Progenitor cell of endocrine pancreas (in vitro differentiated cells): ENCODE data around the gene LRRC28. TPM values are rescaled to one million over a fixed set of nuclear protein-coding genes. Genes with fewer than 3 reads are reported as not detected.

ENCODE experiments used
- DNase-seq: peaks from one replicate; pipeline ENCODE4 v3.0.0; 2021; ENCODE audit warnings: low spot score; ENCODE audit not compliant: unreplicated experiment
- H3K27ac Mint-ChIP-seq: 2 replicates; pipeline ENCODE4 v1.8.0; 2021; ENCODE audit warnings: mild to moderate bottlenecking, moderate library complexity, mixed read lengths
- H3K27me3 Mint-ChIP-seq: 2 replicates; pipeline ENCODE4 v1.8.0; 2021; ENCODE audit warnings: mixed read lengths
- H3K36me3 Mint-ChIP-seq: 2 replicates; pipeline ENCODE4 v1.8.0; 2022; ENCODE audit warnings: mixed read lengths; ENCODE audit not compliant: insufficient read depth
- H3K4me1 Mint-ChIP-seq: 2 replicates; pipeline ENCODE4 v1.8.0; 2021; ENCODE audit warnings: low read depth, mixed read lengths
- H3K4me3 Mint-ChIP-seq: 2 replicates; pipeline ENCODE4 v1.8.0; 2021; ENCODE audit warnings: low read depth, mild to moderate bottlenecking, moderate library complexity, mixed read lengths
- H3K9me3 Mint-ChIP-seq: 2 replicates; pipeline ENCODE4 v1.8.0; 2021; ENCODE audit warnings: low read depth, mixed read lengths
- total RNA-seq: library from RNA; stranded (reverse); gene quantifications from 2 replicates; pipeline ENCODE4 v1.2.1, GENCODE V29; 2021
- TF ChIP-seq, protein P1 (sequence below): fragments of 200-600 bp; sonication (generic); IDR thresholded peaks from one replicate; pipeline ENCODE4 v1.5.0; 2021; ENCODE audit warnings: antibody characterized with exemption, mild to moderate bottlenecking; ENCODE audit not compliant: unreplicated experiment

Gene LRRC28
- total RNA-seq, 1 donor from 2014 or later, result 36.5 TPM

DNA sequence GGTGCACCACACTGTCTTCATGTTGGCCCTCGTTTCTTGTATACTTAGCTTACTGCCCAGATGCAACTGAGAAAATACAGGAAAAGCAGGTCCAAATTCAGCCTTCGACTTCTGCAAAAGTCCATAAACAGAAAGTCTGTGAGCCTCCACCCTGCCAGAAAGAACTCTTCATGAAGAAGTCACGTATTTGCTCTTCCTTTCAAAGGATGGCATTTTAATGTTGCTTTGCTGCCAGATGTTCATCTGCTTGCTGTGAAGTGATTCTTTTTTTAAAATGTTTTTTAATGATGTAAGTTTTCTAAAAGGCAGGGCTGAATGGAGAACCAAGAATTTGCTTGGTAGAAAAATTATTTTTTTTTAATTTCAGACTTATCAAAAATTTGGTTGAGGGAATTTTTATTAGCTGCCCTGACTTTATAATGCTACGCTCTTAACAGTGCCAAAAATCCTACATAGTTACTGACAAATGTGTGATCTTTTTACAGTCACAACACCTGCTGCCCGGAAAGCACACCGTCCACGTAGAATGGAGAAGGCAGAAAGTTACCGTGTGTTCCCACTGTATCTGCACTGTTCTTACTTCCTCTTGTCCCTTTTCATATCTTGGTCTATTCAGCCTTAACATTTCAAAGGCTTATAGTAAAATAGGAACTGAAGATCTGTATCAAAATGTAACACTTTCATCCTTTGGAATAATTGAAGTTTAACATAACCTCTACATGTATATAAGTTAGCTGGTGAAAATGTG, 136.3 kb downstream of the LRRC28 start:
- no peaks in the 10 kb centered on the region for H3K27me3 Mint-ChIP-seq
- no peak overlapping the region for H3K4me3 Mint-ChIP-seq

DNA sequence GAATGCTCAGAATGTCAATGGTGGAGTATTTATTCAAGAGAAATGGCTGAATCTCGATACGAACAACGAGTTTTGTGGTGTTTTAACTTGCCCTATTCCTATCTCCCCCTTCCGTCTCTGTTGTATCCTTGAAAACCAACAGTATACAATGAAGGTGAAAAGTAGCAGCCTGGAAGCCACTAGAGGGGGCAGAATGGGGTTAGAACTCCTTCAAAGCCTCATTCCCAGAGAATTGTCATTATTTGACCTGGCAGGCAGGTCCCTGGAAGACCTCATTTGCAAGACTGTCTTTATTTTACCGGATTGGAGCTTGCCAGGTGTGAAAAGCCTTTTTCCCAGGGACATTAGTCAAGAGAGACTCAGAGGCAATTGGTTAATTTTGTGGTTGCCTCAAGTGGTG, 139.4 kb downstream of the LRRC28 start:
- Mint-ChIP-seq H3K4me3 (no peak overlapping the region), H3K9me3 (peaks cover 26% of the 10 kb centered on the region), H3K36me3 (peaks cover 15% of the 10 kb centered on the region), H3K4me1 (no peaks in the 10 kb centered on the region), H3K27ac (no peak overlapping the region), H3K27me3 (no peaks in the 10 kb centered on the region)
- DNase-seq, result no peak
- TF ChIP-seq, protein P1, sequence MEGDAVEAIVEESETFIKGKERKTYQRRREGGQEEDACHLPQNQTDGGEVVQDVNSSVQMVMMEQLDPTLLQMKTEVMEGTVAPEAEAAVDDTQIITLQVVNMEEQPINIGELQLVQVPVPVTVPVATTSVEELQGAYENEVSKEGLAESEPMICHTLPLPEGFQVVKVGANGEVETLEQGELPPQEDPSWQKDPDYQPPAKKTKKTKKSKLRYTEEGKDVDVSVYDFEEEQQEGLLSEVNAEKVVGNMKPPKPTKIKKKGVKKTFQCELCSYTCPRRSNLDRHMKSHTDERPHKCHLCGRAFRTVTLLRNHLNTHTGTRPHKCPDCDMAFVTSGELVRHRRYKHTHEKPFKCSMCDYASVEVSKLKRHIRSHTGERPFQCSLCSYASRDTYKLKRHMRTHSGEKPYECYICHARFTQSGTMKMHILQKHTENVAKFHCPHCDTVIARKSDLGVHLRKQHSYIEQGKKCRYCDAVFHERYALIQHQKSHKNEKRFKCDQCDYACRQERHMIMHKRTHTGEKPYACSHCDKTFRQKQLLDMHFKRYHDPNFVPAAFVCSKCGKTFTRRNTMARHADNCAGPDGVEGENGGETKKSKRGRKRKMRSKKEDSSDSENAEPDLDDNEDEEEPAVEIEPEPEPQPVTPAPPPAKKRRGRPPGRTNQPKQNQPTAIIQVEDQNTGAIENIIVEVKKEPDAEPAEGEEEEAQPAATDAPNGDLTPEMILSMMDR, result no peak

More for the DNA sequence above, 136.3 kb downstream of the LRRC28 start:
- H3K9me3 Mint-ChIP-seq, result peaks cover 9% of the 10 kb centered on the region
- peaks cover 17% of the 10 kb centered on the region for H3K36me3 Mint-ChIP-seq
- no peak overlapping the region for H3K27ac Mint-ChIP-seq
- TF ChIP-seq, protein P1, result no peak
- no peak for DNase-seq
- peaks cover 1% of the 10 kb centered on the region for H3K4me1 Mint-ChIP-seq

DNA sequence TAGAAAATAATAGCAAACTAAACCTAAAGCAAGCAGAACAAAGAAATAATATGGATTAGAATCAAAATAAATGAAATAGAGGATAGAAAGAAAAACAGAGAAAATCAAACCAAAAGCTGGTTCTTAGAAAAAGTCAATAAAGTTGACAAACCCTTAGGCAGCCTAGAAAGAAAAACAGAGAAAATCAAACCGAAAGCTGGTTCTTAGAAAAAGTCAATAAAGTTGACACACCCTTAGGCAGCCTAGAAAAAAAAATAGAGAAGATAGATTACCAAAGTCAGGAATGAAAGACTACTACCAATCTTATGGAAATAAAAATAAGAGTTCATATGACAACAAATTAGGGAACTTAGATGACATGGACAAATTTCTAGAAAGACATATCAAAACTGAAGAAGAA, 142.4 kb downstream of the LRRC28 start:
- TF ChIP-seq, protein P1, result no peak
- Mint-ChIP-seq H3K36me3 (peaks cover 3% of the 10 kb centered on the region), H3K27ac (no peak overlapping the region), H3K4me1 (no peaks in the 10 kb centered on the region), H3K27me3 (no peaks in the 10 kb centered on the region), H3K9me3 (peaks cover 26% of the 10 kb centered on the region), H3K4me3 (no peak overlapping the region)
- no peak for DNase-seq

DNA sequence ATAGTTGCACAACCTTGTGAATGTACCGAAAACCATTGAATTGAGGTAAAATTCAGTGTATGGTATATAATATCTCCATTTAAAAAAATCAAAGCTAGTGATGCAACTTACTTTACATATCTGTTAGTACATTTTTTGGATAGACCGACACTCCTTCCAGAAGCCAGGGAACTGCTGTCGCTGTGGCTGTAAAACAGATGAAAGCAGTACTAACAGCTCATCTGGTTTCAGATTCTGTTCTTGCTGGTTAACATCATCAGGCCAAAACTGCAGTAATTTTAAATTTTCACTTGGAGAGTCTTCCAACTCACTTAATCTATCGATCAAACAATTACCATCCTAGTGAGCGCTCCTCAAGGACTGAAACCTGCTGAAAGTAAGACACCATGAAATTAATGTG, 145.1 kb downstream of the LRRC28 start:
- no peaks in the 10 kb centered on the region for H3K27me3 Mint-ChIP-seq
- H3K4me3 Mint-ChIP-seq, result no peak overlapping the region
- peaks cover 26% of the 10 kb centered on the region for H3K9me3 Mint-ChIP-seq
- H3K36me3 Mint-ChIP-seq, result peaks cover 3% of the 10 kb centered on the region
- DNase-seq, result no peak
- peaks cover under 1% of the 10 kb centered on the region for H3K4me1 Mint-ChIP-seq
- TF ChIP-seq, protein P1, result no peak
- no peak overlapping the region for H3K27ac Mint-ChIP-seq

DNA sequence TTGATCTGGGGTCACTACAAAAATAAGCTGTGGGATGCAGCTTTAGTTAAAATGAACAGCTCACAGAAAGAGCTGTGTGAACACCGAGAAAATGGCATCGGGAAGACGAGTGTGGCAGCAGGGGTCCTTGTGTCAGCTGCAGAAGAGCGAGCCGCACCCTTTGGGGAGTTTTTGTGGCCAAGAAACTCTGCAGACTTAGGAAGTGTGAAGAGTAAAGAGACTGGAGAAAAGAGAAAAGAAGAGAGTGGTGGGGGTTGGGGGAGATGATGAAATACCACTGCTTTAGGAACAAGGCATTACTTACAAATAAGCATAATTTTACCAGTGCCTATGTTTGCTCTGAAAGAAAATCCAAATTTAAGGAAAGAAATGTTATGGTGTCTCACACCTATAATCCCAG, 147.8 kb downstream of the LRRC28 start:
- Mint-ChIP-seq H3K4me3 (no peak overlapping the region), H3K4me1 (peaks cover 4% of the 10 kb centered on the region), H3K36me3 (no peaks in the 10 kb centered on the region), H3K9me3 (peaks cover 4% of the 10 kb centered on the region), H3K27ac (no peak overlapping the region), H3K27me3 (no peaks in the 10 kb centered on the region)
- no peak for DNase-seq
- TF ChIP-seq, protein P1, result no peak
